Astrocyte (in vitro differentiated cells and primary cell): Measurements from ENCODE around the gene EGLN1. TPM values are rescaled to one million over a fixed set of nuclear protein-coding genes. Genes with fewer than 3 reads are reported as not detected.

ENCODE experiments used
- DNase-seq: peaks from one replicate; pipeline ENCODE4 v3.0.0-alpha.2; 2010; ENCODE audit warnings: low read depth
- FAIRE-seq: peaks from 2 replicates; lab custom pipeline; 2011; peaks lifted over from hg19 to GRCh38; lab: Jason Lieb, UNC
- H2AFZ ChIP-seq: 2 replicates; pipeline ENCODE4 v1.6.0; 2012; ENCODE audit warnings: low read depth, low read length, inconsistent platforms
- H3K27ac ChIP-seq: 2 replicates; pipeline ENCODE4 v1.5.1; 2011; ENCODE audit warnings: low read depth, low read length, inconsistent platforms
- H3K27me3 ChIP-seq: 2 replicates; pipeline ENCODE4 v1.6.0; 2011; ENCODE audit warnings: low read length, inconsistent platforms; ENCODE audit not compliant: insufficient read depth
- H3K36me3 ChIP-seq: 2 replicates; pipeline ENCODE4 v1.5.1; 2011; ENCODE audit warnings: low read length, inconsistent platforms; ENCODE audit not compliant: insufficient read depth
- H3K4me1 ChIP-seq: 2 replicates; pipeline ENCODE4 v1.5.1; 2011; ENCODE audit warnings: low read length, inconsistent platforms; ENCODE audit not compliant: insufficient read depth
- H3K4me2 ChIP-seq: 2 replicates; pipeline ENCODE4 v1.6.0; 2012; ENCODE audit warnings: low read length, inconsistent platforms
- H3K4me3 ChIP-seq: 2 replicates; pipeline ENCODE4 v1.5.1; 2011; ENCODE audit warnings: low read depth, mild to moderate bottlenecking, low read length, inconsistent platforms; ENCODE audit not compliant: insufficient read depth
- H3K79me2 ChIP-seq: 2 replicates; pipeline ENCODE4 v1.6.0; 2012; ENCODE audit warnings: mild to moderate bottlenecking, low read length, inconsistent platforms; ENCODE audit not compliant: insufficient read depth
- H3K9ac ChIP-seq: 2 replicates; pipeline ENCODE4 v1.6.0; 2012; ENCODE audit warnings: mild to moderate bottlenecking, low read length, inconsistent platforms
- H3K9me3 ChIP-seq: 2 replicates; pipeline ENCODE4 v1.5.1; 2012; ENCODE audit warnings: low read depth, mild to moderate bottlenecking, low read length, inconsistent platforms; ENCODE audit not compliant: insufficient read depth
- H4K20me1 ChIP-seq: 2 replicates; pipeline ENCODE4 v1.6.0; 2012; ENCODE audit warnings: low read length, inconsistent platforms; ENCODE audit not compliant: insufficient read depth
- H3K27ac Mint-ChIP-seq: one replicate; pipeline ENCODE4 v1.8.0; 2021; ENCODE audit warnings: mild to moderate bottlenecking, mixed read lengths; ENCODE audit not compliant: unreplicated experiment
- H3K27me3 Mint-ChIP-seq: one replicate; pipeline ENCODE4 v1.8.0; 2021; ENCODE audit warnings: low read depth, mixed read lengths; ENCODE audit not compliant: unreplicated experiment
- H3K36me3 Mint-ChIP-seq: one replicate; pipeline ENCODE4 v1.8.0; 2021; ENCODE audit warnings: low read depth, mixed read lengths; ENCODE audit not compliant: unreplicated experiment
- H3K4me1 Mint-ChIP-seq: one replicate; pipeline ENCODE4 v1.8.0; 2021; ENCODE audit warnings: low read depth, mixed read lengths; ENCODE audit not compliant: unreplicated experiment
- H3K4me3 Mint-ChIP-seq: one replicate; pipeline ENCODE4 v1.8.0; 2021; ENCODE audit warnings: mild to moderate bottlenecking, moderate library complexity, mixed read lengths; ENCODE audit not compliant: unreplicated experiment
- H3K9me3 Mint-ChIP-seq: one replicate; pipeline ENCODE4 v1.8.0; 2021; ENCODE audit warnings: mild to moderate bottlenecking, mixed read lengths; ENCODE audit not compliant: unreplicated experiment
- CTCF ChIP-seq: IDR thresholded peaks from 2 replicates; pipeline ENCODE4 v1.5.1; 2011; ENCODE audit warnings: low read depth, mild to moderate bottlenecking, inconsistent platforms, low read length, moderate library complexity; ENCODE audit not compliant: insufficient read depth
- EZH2 ChIP-seq: IDR thresholded peaks from 2 replicates; pipeline ENCODE4 v1.6.1; 2012; ENCODE audit warnings: mild to moderate bottlenecking, low read length, inconsistent platforms; ENCODE audit not compliant: insufficient read depth
- total RNA-seq: library from RNA; stranded (reverse); gene quantifications from 2 replicates; pipeline ENCODE4 v1.2.1, GENCODE V29; 2021

The EGLN1 gene
- total RNA-seq, 1 donor from 2014 or later, result 34.5 TPM

GRCh38 chr1:231467986-231468385 is 45.9 kb upstream of the EGLN1 start:
- peaks cover 6% of the 10 kb centered on the region for H3K27me3 Mint-ChIP-seq
- H3K36me3 Mint-ChIP-seq, result no peaks in the 10 kb centered on the region
- H3K27ac Mint-ChIP-seq, result no peak overlapping the region
- Histone ChIP-seq H2AFZ (no peak overlapping the region), H3K4me2 (no peak overlapping the region), H3K4me3 (no peak overlapping the region), H3K27me3 (no peaks in the 10 kb centered on the region), H3K4me1 (no peaks in the 10 kb centered on the region), H3K9me3 (no peaks in the 10 kb centered on the region), H4K20me1 (no peaks in the 10 kb centered on the region), H3K79me2 (no peaks in the 10 kb centered on the region), H3K36me3 (no peaks in the 10 kb centered on the region), H3K9ac (no peak overlapping the region), H3K27ac (no peak overlapping the region)
- H3K9me3 Mint-ChIP-seq, result peaks cover 2% of the 10 kb centered on the region
- TF ChIP-seq EZH2, result no peak
- no peak for TF ChIP-seq CTCF
- H3K4me1 Mint-ChIP-seq, result no peaks in the 10 kb centered on the region
- no peak for FAIRE-seq
- DNase-seq, result no peak
- no peak overlapping the region for H3K4me3 Mint-ChIP-seq

- TF ChIP-seq EZH2, result no peak
- TF ChIP-seq CTCF, result no peak
- Mint-ChIP-seq H3K27me3 (peaks cover 9% of the 10 kb centered on the region), H3K4me3 (no peak overlapping the region), H3K36me3 (no peaks in the 10 kb centered on the region), H3K9me3 (peaks cover 2% of the 10 kb centered on the region), H3K4me1 (no peaks in the 10 kb centered on the region), H3K27ac (no peak overlapping the region)
- Histone ChIP-seq H3K9me3 (no peaks in the 10 kb centered on the region), H3K4me2 (no peak overlapping the region), H2AFZ (no peak overlapping the region), H4K20me1 (no peaks in the 10 kb centered on the region), H3K4me1 (no peaks in the 10 kb centered on the region), H3K9ac (no peak overlapping the region), H3K27ac (no peak overlapping the region), H3K4me3 (no peak overlapping the region), H3K36me3 (no peaks in the 10 kb centered on the region), H3K27me3 (no peaks in the 10 kb centered on the region), H3K79me2 (no peaks in the 10 kb centered on the region)
- DNase-seq (no peak), FAIRE-seq (no peak)
Measured at GRCh38 chr1:231465051-231465450, 43.0 kb upstream of the EGLN1 start.

- Histone ChIP-seq H3K4me1 (no peaks in the 10 kb centered on the region), H3K4me2 (no peak overlapping the region), H3K36me3 (no peaks in the 10 kb centered on the region), H3K27me3 (no peaks in the 10 kb centered on the region), H3K79me2 (no peaks in the 10 kb centered on the region), H3K27ac (no peak overlapping the region), H4K20me1 (no peaks in the 10 kb centered on the region), H3K4me3 (no peak overlapping the region), H3K9ac (no peak overlapping the region), H2AFZ (no peak overlapping the region), H3K9me3 (no peaks in the 10 kb centered on the region)
- FAIRE-seq (no peak), DNase-seq (no peak)
- Mint-ChIP-seq H3K27me3 (peaks cover 9% of the 10 kb centered on the region), H3K27ac (no peak overlapping the region), H3K4me1 (no peaks in the 10 kb centered on the region), H3K9me3 (peaks cover 2% of the 10 kb centered on the region), H3K4me3 (no peak overlapping the region), H3K36me3 (no peaks in the 10 kb centered on the region)
- TF ChIP-seq CTCF, result no peak
Measured at GRCh38 chr1:231463541-231463940, 41.5 kb upstream of the EGLN1 start.
